ENCODE results near the gene IGHMBP2. TPM values are rescaled to one million over a fixed set of nuclear protein-coding genes. Genes with fewer than 3 reads are reported as not detected.

The IGHMBP2 gene
- total and polyA plus RNA-seq, 2 of the 8 experiments (the other 6 are each of a cell fraction or from before 2014, with no cell fraction given): 8.4 to 17.6 TPM

- Histone ChIP-seq H4K91ac (replicated peaks; ENCODE audit: insufficient read length, low read length) (no peak overlapping the region), H2AK5ac (ENCODE audit: low read depth, low read length) (no peak overlapping the region), H3K36me3 (ENCODE audit: control insufficient read depth in 2 of 4, insufficient read depth in 4 of 4, low read length in 3 of 4) (no peaks in the 10 kb centered on the region), H3K79me1 (ENCODE audit: low read depth, low read length) (no peaks in the 10 kb centered on the region), H2BK20ac (ENCODE audit: low read length) (no peak overlapping the region; the same call in 1 of the 2 replicates), H3K14ac (ENCODE audit: insufficient read length) (no peak overlapping the region), H2AFZ (ENCODE audit: low read length) (no peak overlapping the region), H3K18ac (ENCODE audit: extremely low read depth, low read length) (no peak overlapping the region), H3K9ac (replicated peaks in 1 of 4; ENCODE audit: extremely low read depth in 1 of 4, low read depth in 3 of 4, low read length in 3 of 4) (no peak overlapping the region), H2BK12ac (ENCODE audit: low read depth, low read length) (no peak overlapping the region), H3K4me2 (ENCODE audit: insufficient read depth in 1 of 2, low read depth in 2 of 2, low read length in 2 of 2) (no peak overlapping the region), H2BK5ac (ENCODE audit: low read depth, low read length) (no peak overlapping the region), H3K4ac (replicated peaks; ENCODE audit: insufficient read length, low read depth, low read length) (no peak overlapping the region), H4K8ac (ENCODE audit: extremely low read depth, insufficient read depth, low read length) (peak overlapping the region; percentile 48; the same call in 1 of the 2 replicates), H2BK15ac (ENCODE audit: low read length) (no peak overlapping the region), H3K27me3 (replicated peaks in 1 of 4; ENCODE audit: control insufficient read depth in 3 of 4, extremely low read depth in 1 of 4, insufficient read depth in 3 of 4, low read length in 3 of 4) (no peaks in the 10 kb centered on the region; a peak in 1 of 7 replicates), H3K9me3 (ENCODE audit: insufficient read depth in 2 of 2, low read depth in 1 of 2, low read length in 1 of 2) (no peaks in the 10 kb centered on the region; a peak in 1 of 4 replicates), H3K4me1 (replicated peaks in 1 of 4; ENCODE audit: control insufficient read depth in 3 of 4, insufficient read depth in 4 of 4, low read length in 3 of 4) (no peaks in the 10 kb centered on the region), H3K56ac (replicated peaks; ENCODE audit: insufficient read length, low read depth, low read length) (no peak overlapping the region), H4K20me1 (replicated peaks in 1 of 2; ENCODE audit: control insufficient read depth in 1 of 2, insufficient read depth in 2 of 2, low read length in 2 of 2) (peaks cover 0 to 2% of the 10 kb centered on the region in 2 experiments), H4K5ac (ENCODE audit: insufficient read length, low read depth, low read length) (no peak overlapping the region), H3K23me2 (ENCODE audit: low read depth, low read length) (no peaks in the 10 kb centered on the region), H2BK120ac (replicated peaks; ENCODE audit: low read depth, low read length) (no peak overlapping the region), H3K27ac (ENCODE audit: low read depth, low read length) (no peak overlapping the region), H3K4me3 (ENCODE audit: extremely low read depth in 1 of 4, insufficient read depth in 2 of 4, low read depth in 3 of 4, low read length in 4 of 4) (no peak overlapping the region), H3K23ac (ENCODE audit: insufficient read length) (no peak overlapping the region), H3K79me2 (ENCODE audit: control insufficient read depth in 1 of 2, insufficient read depth in 2 of 2, low read length in 2 of 2) (no peaks in the 10 kb centered on the region)
- CTCF ChIA-PET (ENCODE audit: partially characterized antibody): interaction anchor here (0.6 to 1.5 kb wide), 5 partner anchors 10 to 98 kb away, joined by 3 to 6 read pairs (median 3); no protein-coding TSS in a partner anchor
- TF ChIP-seq GTF2F1 (IDR thresholded peaks at IDR 0.05; ENCODE audit: borderline replicate concordance, low read depth, low read length): no peak
- TF ChIP-seq RAD21 (IDR thresholded peaks at IDR 0.05 in 1 of 2, conservative IDR thresholded peaks at IDR 0.05 in 1 of 2; ENCODE audit: low read depth in 2 of 2, low read length in 2 of 2): peak; percentile 15 to 38; a peak in 2 of 4 replicates
- no peak for TF ChIP-seq CHD2 (IDR thresholded peaks at IDR 0.05; ENCODE audit: low read length)
- TF ChIP-seq POLR2AphosphoS5 (IDR thresholded peaks at IDR 0.05; ENCODE audit: low read depth, low read length): no peak
- TF ChIP-seq POU5F1 (IDR thresholded peaks at IDR 0.05; ENCODE audit: low read depth, low read length): no peak
- no peak for TF ChIP-seq TAF1 (IDR thresholded peaks at IDR 0.05; ENCODE audit: low read depth, low read length)
- WGBS, 2 experiments (ENCODE audit: extremely low coverage in 1 of 2, insufficient coverage in 1 of 2, insufficient read length in 1 of 2, insufficient replicate concordance in 2 of 2, low coverage in 1 of 2, low lambda C conversion rate in 2 of 2, missing lambda C conversion rate in 1 of 2): 86% methylated on average over 29 of the region's 29 CpGs; no CpG with 5 or more reads in 1 of the 2 experiments
- DNase-seq (ENCODE audit: low read depth in 1 of 2, low spot score in 2 of 2) (no peak), FAIRE-seq (no peak)
- POLR2A ChIA-PET (ENCODE audit: partially characterized antibody): no interaction called here
Observed at GRCh38 chr11:68968306-68969250, 64.9 kb downstream of the IGHMBP2 start.

Data from H1 (cell line).